Erythroblast (primary cell): ENCODE results near the gene DHRS3.

Source experiments
- GATA1 ChIP-seq: IDR thresholded peaks from 2 replicates; pipeline ENCODE4 v1.6.1; 2011; ENCODE audit warnings: low read depth, mild to moderate bottlenecking, control low read depth, low read length, moderate library complexity
- POLR2A ChIP-seq: IDR thresholded peaks from 2 replicates; pipeline ENCODE4 v1.6.1; 2011; ENCODE audit warnings: mild to moderate bottlenecking, low read length

- TF ChIP-seq POLR2A (no peak), GATA1 (no peak)
Measured at GRCh38 chr1:12601700-12602658, 16.0 kb downstream of the DHRS3 start.
